C4-2B (cell line): Measurements from ENCODE around the gene AP3D1.
"Not testable (repeated sequence)": the region's sequence is repeated elsewhere in the genome, so short reads cannot be mapped to it uniquely, and the experiment has no call there.

Experiments
- H3K27ac ChIP-seq: fragments of 450-650 bp; 2 replicates; pipeline ENCODE4 v1.5.1; 2017
- ZFX ChIP-seq: fragments of 450-650 bp; IDR thresholded peaks from 2 replicates; pipeline ENCODE4 v1.6.1; 2017
- TF ChIP-seq, protein P1 (sequence below): fragments of 450-650 bp; conservative IDR thresholded peaks from 2 replicates; pipeline ENCODE4 v1.5.1; 2017; ENCODE audit warnings: mild to moderate bottlenecking

The AP3D1 gene

DNA sequence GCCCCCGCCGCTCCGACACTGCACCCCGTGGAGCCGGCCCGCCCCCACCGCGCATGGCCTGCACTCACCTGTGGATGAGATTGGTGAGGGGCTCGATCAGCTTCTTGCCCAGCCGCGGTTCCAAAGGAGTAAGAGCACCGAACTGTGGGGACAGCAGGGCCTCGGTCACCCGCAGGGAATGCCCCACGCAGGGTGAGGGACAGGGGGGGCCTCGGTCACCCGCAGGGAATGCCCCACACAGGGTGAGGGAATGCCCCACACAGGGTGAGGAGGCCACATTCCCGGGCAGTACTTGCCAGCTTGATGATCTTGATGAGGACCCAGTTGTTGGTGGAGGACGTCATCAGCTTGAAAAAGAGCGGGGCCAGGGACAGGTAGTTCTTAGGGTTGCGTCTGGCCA lies 22.3 kb downstream of the AP3D1 start:
- no peak for TF ChIP-seq ZFX
- TF ChIP-seq, protein P1, sequence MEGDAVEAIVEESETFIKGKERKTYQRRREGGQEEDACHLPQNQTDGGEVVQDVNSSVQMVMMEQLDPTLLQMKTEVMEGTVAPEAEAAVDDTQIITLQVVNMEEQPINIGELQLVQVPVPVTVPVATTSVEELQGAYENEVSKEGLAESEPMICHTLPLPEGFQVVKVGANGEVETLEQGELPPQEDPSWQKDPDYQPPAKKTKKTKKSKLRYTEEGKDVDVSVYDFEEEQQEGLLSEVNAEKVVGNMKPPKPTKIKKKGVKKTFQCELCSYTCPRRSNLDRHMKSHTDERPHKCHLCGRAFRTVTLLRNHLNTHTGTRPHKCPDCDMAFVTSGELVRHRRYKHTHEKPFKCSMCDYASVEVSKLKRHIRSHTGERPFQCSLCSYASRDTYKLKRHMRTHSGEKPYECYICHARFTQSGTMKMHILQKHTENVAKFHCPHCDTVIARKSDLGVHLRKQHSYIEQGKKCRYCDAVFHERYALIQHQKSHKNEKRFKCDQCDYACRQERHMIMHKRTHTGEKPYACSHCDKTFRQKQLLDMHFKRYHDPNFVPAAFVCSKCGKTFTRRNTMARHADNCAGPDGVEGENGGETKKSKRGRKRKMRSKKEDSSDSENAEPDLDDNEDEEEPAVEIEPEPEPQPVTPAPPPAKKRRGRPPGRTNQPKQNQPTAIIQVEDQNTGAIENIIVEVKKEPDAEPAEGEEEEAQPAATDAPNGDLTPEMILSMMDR, result no peak
- no peak overlapping the region for H3K27ac ChIP-seq

DNA sequence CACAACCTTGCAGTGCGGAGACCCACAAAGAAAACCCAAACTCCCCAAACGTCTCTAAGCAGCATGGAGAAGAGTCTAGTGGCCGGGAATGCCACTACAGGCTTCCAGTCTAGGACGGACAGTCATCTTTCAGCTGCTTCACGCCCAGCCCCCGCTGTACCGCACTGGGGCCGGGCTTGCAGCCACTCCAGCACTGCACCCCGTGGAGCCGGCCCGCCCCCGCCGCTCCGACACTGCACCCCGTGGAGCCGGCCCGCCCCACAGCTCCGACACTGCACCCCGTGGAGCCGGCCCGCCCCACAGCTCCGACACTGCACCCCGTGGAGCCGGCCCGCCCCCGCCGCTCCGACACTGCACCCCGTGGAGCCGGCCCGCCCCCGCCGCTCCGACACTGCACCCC lies 23.1 kb downstream of the AP3D1 start:
- not testable (repeated sequence) for H3K27ac ChIP-seq

DNA sequence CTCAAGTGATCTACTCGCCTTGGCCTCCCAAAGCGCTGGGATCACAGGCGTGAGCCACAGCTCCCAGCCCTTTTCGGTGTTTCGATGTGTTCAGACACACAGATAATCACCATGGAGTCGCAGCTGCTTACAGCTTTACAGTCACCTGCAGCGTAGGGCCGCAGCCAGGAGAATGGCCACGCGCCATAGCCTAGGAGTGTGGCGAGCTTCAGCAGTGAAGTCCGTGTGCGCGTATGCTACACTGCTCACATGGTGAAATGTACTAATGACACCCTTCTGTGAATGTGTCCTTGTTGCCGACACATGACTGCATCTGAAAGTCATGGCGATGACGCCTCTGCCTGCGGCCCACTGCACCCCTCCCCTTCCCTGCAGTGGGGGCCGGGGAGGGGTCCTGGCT lies 23.6 kb downstream of the AP3D1 start:
- no peak overlapping the region for H3K27ac ChIP-seq
- TF ChIP-seq ZFX, result no peak
- TF ChIP-seq, protein P1, result no peak

DNA sequence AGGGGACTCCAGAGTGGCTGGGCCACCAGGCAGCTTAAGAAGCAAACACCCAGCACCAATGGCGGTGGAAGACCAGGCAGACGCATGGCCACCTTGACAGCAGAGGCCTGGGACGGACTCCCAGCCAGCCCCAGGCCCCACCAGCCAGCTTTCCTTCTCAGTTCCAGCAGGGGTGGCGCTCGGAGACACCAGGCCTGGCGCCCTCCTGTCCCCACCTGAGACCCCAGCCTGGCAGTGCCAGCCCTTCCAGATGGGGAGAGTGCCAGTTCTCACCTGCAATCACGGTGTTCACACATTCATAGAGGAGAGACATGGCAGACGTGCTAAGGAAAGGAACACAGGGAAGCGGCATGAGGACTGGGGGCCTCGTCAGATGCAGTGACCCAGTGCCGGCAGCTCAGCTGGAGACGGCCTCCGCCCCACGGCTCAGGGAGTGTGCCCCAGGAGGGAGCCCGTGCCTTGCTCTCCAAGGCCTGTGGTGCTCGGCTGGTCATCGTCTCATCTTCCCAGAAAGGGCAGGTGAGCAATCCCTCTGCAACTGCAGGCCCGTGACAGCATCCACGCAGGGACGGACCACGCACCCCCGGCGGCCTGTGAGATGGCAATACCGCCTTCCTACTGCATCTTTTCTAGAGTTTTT lies 24.4 kb downstream of the AP3D1 start:
- no peak for TF ChIP-seq ZFX
- TF ChIP-seq, protein P1, result no peak
- H3K27ac ChIP-seq, result no peak overlapping the region

DNA sequence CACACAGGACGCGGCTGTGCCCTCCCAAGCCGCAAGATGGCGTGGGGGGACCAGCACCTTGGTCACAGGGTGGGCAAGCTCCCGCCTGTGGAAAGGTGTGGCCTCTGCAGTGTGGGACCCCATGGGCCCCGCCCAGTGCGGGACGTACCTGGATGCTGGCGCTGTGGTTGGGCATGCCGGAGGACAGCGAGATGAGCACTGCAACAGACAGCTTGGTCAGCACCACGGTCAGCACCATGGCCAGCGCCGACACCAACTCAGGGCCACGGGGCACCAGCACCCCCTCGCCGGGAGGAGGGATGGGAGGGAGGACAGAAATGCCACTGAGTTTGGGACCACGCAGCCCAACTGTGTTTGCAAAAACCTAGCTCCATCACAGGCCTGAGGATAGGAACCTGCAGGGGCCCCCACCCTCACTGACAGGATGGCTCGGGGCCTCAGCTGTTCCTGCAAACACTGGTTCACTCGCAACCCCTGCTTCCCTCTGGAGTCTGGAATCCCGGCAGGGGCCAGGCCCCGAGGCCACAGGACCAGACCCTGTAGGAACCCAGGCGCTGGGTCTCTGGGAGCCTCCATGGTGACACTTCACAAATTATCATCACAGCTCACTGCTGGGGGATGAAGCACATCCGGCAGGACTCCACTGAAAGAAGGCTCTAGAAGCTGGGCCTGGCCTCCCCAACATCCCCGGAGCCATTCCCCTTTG lies 27.5 kb downstream of the AP3D1 start:
- TF ChIP-seq, protein P1, result no peak
- TF ChIP-seq ZFX, result no peak
- H3K27ac ChIP-seq, result no peak overlapping the region

DNA sequence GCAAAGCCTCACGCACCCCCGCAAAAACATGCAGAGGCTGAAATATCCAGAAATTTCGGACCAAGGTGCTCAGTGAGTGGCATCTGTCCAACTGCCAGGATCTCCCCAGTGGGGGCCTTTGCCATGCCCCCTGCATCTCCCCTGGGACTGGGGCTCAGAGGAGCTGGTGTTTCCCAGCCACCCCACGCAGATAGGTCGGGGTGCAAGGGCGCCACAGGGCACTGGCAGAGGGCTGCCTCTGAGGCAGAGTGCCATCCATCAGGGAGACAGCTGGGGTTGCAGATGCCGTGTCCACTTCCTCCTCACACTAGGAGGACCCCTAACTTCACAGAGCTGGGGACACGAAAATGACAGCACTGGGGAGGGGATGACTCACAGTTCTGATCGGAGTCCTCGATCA lies 28.4 kb downstream of the AP3D1 start:
- TF ChIP-seq ZFX, result no peak
- TF ChIP-seq, protein P1, result no peak
- no peak overlapping the region for H3K27ac ChIP-seq

DNA sequence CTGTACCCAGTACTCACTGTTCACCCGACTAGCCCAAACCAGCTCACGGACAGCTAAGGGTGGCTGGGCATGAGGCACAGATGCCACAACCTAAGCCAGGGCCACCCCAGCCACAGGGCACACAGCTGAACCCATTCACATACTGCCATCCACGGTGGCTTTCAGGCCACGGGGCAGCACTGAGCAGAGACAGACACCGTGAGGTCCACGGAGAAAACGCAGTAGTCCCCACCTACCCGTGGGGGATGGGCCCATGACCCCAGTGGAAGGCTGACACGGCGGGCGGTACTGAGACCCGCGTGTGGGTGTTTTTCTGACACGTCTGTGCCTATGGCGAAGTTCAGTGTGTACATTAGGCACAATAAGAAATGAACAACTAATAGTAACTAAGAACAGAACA lies 29.1 kb downstream of the AP3D1 start:
- TF ChIP-seq, protein P1, result no peak
- TF ChIP-seq ZFX, result no peak
- no peak overlapping the region for H3K27ac ChIP-seq
